Measurements from ENCODE around the gene SOX6. TPM values are rescaled to one million over a fixed set of nuclear protein-coding genes. Genes with fewer than 3 reads are reported as not detected.

Gene SOX6
- total RNA-seq, 2 donors from 2014 or later: 3.1 to 15.5 TPM

GRCh38 chr11:16358726-16359125 lies 2.4 kb upstream of the SOX6 start:
- Histone ChIP-seq H3K36me3 (no peaks in the 10 kb centered on the region), H3K27me3 (replicated peaks; ENCODE audit: insufficient read depth) (no peaks in the 10 kb centered on the region), H3K4me3 (no peak overlapping the region), H3K9me3 (no peaks in the 10 kb centered on the region), H3K27ac (no peak overlapping the region), H3K4me1 (replicated peaks) (no peaks in the 10 kb centered on the region)
- intact Hi-C loops (cut with DNase I): no loop called here
- TF ChIP-seq CTCF (IDR thresholded peaks at IDR 0.05) (no peak), POLR2A (IDR thresholded peaks at IDR 0.05) (no peak), POLR2AphosphoS5 (IDR thresholded peaks at IDR 0.05) (no peak)
- no peak for DNase-seq (ENCODE audit: low spot score)

- Histone ChIP-seq H3K4me3 (no peak overlapping the region), H3K27ac (no peak overlapping the region), H3K4me1 (replicated peaks) (no peaks in the 10 kb centered on the region), H3K36me3 (no peaks in the 10 kb centered on the region), H3K9me3 (no peaks in the 10 kb centered on the region), H3K27me3 (replicated peaks; ENCODE audit: insufficient read depth) (no peaks in the 10 kb centered on the region)
- intact Hi-C loops (cut with DNase I): no loop called here
- TF ChIP-seq POLR2AphosphoS5 (IDR thresholded peaks at IDR 0.05): no peak
- no peak for TF ChIP-seq CTCF (IDR thresholded peaks at IDR 0.05)
- TF ChIP-seq POLR2A (IDR thresholded peaks at IDR 0.05): no peak
- 44% methylated on average over 2 of the region's 2 CpGs for WGBS
- no peak for DNase-seq (ENCODE audit: low spot score)
Measured at GRCh38 chr11:16357775-16358174, 1.4 kb upstream of the SOX6 start.

GRCh38 chr11:16356761-16357393 lies 531 bp upstream of the SOX6 start:
- Histone ChIP-seq H3K27me3 (replicated peaks; ENCODE audit: insufficient read depth) (no peaks in the 10 kb centered on the region), H3K27ac (no peak overlapping the region), H3K4me1 (replicated peaks) (no peaks in the 10 kb centered on the region), H3K4me3 (no peak overlapping the region), H3K9me3 (no peaks in the 10 kb centered on the region), H3K36me3 (no peaks in the 10 kb centered on the region)
- 59% methylated on average over 3 of the region's 3 CpGs for WGBS
- intact Hi-C loops (cut with DNase I): no loop called here
- DNase-seq (ENCODE audit: low spot score): no peak
- no peak for TF ChIP-seq POLR2AphosphoS5 (IDR thresholded peaks at IDR 0.05)
- no peak for TF ChIP-seq CTCF (IDR thresholded peaks at IDR 0.05)

- Histone ChIP-seq H3K4me3 (no peak overlapping the region), H3K4me1 (replicated peaks) (no peaks in the 10 kb centered on the region), H3K9me3 (no peaks in the 10 kb centered on the region), H3K27me3 (replicated peaks; ENCODE audit: insufficient read depth) (no peaks in the 10 kb centered on the region), H3K36me3 (no peaks in the 10 kb centered on the region), H3K27ac (no peak overlapping the region)
- TF ChIP-seq CTCF (IDR thresholded peaks at IDR 0.05) (no peak), POLR2AphosphoS5 (IDR thresholded peaks at IDR 0.05) (no peak), POLR2A (IDR thresholded peaks at IDR 0.05) (no peak)
- intact Hi-C loops (cut with DNase I): no loop called here
- DNase-seq (ENCODE audit: low spot score): no peak
Measured at GRCh38 chr11:16352707-16353106, 3.6 kb downstream of the SOX6 start.

GRCh38 chr11:16350125-16350524 lies 6.2 kb downstream of the SOX6 start:
- Histone ChIP-seq H3K9me3 (no peaks in the 10 kb centered on the region), H3K27ac (no peak overlapping the region), H3K4me1 (replicated peaks) (no peaks in the 10 kb centered on the region), H3K27me3 (replicated peaks; ENCODE audit: insufficient read depth) (no peaks in the 10 kb centered on the region), H3K36me3 (no peaks in the 10 kb centered on the region), H3K4me3 (no peak overlapping the region)
- intact Hi-C loops (cut with DNase I): no loop called here
- TF ChIP-seq CTCF (IDR thresholded peaks at IDR 0.05) (no peak), POLR2A (IDR thresholded peaks at IDR 0.05) (no peak), POLR2AphosphoS5 (IDR thresholded peaks at IDR 0.05) (no peak)
- 78% methylated on average over 5 of the region's 5 CpGs for WGBS
- DNase-seq (ENCODE audit: low spot score): no peak

Data from prostate gland (tissue), 2 donors.